Cardiac muscle cell (in vitro differentiated cells and primary cell): ENCODE measurements around the gene KLF12. TPM values are rescaled to one million over a fixed set of nuclear protein-coding genes. Genes with fewer than 3 reads are reported as not detected.

Experiments used
- DNase-seq, 2 donors: peaks; one replicate each; pipeline versions ENCODE4 v3.0.0 to v3.0.0-alpha.2; 2010 to 2017; ENCODE audit warnings: low read depth in 1 of 2, low spot score in 1 of 2
- H3K27ac ChIP-seq: fragments of 200-600 bp; sonication (generic); 2 replicates; pipeline ENCODE4 v1.5.1; 2016
- H3K27me3 ChIP-seq: fragments of 200-600 bp; sonication (generic); 2 replicates; pipeline ENCODE4 v1.6.0; 2016; ENCODE audit warnings: control low read depth
- H3K36me3 ChIP-seq: fragments of 200-600 bp; sonication (generic); 2 replicates; pipeline ENCODE4 v1.5.1; 2016; ENCODE audit warnings: control low read depth
- H3K4me1 ChIP-seq: fragments of 200-600 bp; sonication (generic); 2 replicates; pipeline ENCODE4 v1.8.1; 2017; ENCODE audit warnings: low read depth, mild to moderate bottlenecking, mixed run types
- H3K4me3 ChIP-seq: fragments of 200-600 bp; sonication (generic); 2 replicates; pipeline ENCODE4 v1.5.1; 2016; ENCODE audit warnings: mild to moderate bottlenecking
- H3K9me3 ChIP-seq: fragments of 200-600 bp; sonication (generic); 2 replicates; pipeline ENCODE4 v1.5.1; 2017; ENCODE audit warnings: low read depth, mild to moderate bottlenecking, control low read depth
- polyA plus RNA-seq: library from polyadenylated mRNA; unstranded; fragments of >200 nt; fragmentation: Nextera tagmentation; extraction: Ambion mirVana; gene quantifications from 2 replicates; pipeline ENCODE4 v1.2.1, GENCODE V29; 2016
- total RNA-seq: library from RNA; depleted of rRNA; stranded (reverse); fragments of >200 nt; gene quantifications from 2 replicates; pipeline ENCODE4 v1.2.3, GENCODE V29; 2016
- TF ChIP-seq, protein P1 (sequence below): IDR thresholded peaks from 2 replicates; pipeline ENCODE4 v1.5.1; 2012; ENCODE audit warnings: low read depth, mild to moderate bottlenecking, low read length

Gene KLF12
- total and polyA plus RNA-seq, 2 experiments from 2014 or later: 6.4 to 17.8 TPM

DNA sequence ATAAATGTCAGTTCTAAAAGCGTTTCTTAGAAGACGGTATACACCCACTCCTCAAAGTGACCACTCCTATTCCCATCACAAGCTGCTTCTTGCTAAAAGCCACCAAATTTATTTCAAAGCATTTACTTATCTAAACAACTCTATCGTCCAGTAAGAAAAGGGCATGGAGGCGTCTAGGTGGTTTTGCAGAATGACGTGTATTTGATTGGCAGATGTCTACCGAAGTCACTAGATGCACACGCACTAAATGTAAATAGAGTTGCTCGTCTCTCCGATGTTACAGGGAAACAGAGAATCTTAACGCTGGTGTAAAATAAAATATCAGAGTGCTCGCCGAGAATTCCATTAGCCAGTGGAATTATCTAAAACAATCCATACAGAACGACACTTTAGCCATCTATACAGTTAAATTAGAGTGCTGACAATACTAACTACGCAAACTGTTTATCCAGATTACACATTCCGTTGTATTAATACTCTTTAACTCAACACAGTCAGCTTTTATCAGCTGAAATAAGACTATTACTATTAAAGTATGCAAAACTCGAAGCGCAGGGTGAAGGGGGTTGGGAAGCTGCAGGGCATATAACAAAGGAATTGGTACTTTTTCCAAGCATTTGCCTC is 1.9 kb downstream of the KLF12 start:
- no peaks in the 10 kb centered on the region for H3K9me3 ChIP-seq
- H3K4me3 ChIP-seq: peak overlapping the region; percentile 95
- DNase-seq: peak in 1 of 2 donors; percentile 20
- peak overlapping the region; percentile 84 for H3K27ac ChIP-seq
- no peaks in the 10 kb centered on the region for H3K27me3 ChIP-seq
- TF ChIP-seq, protein P1, sequence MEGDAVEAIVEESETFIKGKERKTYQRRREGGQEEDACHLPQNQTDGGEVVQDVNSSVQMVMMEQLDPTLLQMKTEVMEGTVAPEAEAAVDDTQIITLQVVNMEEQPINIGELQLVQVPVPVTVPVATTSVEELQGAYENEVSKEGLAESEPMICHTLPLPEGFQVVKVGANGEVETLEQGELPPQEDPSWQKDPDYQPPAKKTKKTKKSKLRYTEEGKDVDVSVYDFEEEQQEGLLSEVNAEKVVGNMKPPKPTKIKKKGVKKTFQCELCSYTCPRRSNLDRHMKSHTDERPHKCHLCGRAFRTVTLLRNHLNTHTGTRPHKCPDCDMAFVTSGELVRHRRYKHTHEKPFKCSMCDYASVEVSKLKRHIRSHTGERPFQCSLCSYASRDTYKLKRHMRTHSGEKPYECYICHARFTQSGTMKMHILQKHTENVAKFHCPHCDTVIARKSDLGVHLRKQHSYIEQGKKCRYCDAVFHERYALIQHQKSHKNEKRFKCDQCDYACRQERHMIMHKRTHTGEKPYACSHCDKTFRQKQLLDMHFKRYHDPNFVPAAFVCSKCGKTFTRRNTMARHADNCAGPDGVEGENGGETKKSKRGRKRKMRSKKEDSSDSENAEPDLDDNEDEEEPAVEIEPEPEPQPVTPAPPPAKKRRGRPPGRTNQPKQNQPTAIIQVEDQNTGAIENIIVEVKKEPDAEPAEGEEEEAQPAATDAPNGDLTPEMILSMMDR: no peak
- no peaks in the 10 kb centered on the region for H3K36me3 ChIP-seq
- H3K4me1 ChIP-seq: peaks cover 38% of the 10 kb centered on the region

DNA sequence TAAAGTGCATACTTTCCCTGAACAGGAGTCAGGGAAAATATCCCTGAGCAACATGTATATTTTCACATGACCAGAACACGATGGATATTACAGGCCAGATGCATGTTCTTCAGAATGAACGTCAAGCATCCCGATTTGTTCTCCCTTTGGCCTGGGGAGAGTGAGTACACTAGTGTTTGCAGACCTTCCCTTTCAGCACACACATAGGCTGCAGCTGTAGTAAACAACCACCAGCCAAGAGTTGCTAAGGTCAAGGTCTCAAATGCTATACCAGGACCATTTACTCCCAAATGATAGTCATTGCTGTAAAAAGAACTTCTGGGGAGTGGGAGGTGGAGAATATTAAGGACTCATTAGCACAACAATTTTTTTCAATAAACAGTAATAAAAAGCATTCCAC is 3.0 kb downstream of the KLF12 start:
- TF ChIP-seq, protein P1: no peak
- Histone ChIP-seq H3K4me3 (no peak overlapping the region), H3K27me3 (no peaks in the 10 kb centered on the region), H3K9me3 (no peaks in the 10 kb centered on the region), H3K27ac (peak overlapping the region; percentile 61), H3K4me1 (peaks cover 33% of the 10 kb centered on the region), H3K36me3 (no peaks in the 10 kb centered on the region)
- no peak for DNase-seq

DNA sequence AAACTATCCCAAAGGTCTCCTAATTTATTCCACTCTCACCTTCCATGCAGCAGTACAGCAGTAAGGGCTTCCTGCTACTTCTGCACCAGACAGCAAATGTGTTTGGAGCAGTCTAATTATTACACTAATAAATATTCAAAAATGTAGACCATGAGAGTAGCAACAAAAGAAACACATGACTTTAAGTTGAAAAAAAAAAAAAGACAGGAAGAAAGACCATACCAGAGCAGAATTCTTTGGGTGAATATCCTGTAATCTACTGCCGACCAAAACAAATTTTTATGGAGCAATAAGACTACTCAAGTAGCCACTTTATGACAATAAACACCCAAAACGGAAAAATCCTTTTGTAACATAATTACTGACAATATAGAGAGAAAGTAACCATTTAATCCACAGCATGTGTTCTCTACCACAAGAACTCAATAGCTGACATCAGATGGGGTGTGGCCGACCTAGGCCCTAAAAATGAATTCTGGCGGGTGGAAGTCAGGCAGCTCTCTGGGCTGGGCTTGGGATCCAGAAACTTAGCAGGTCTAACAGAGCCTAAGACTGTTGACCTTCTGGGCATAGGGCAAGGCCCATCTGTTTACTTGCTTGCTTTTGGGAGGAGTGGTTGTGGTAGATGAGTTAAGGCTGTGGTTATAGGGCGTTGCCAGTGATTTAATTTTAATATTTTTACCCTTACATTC is 4.6 kb downstream of the KLF12 start:
- TF ChIP-seq, protein P1: no peak
- Histone ChIP-seq H3K4me1 (peaks cover 33% of the 10 kb centered on the region), H3K36me3 (no peaks in the 10 kb centered on the region), H3K9me3 (no peaks in the 10 kb centered on the region), H3K27me3 (no peaks in the 10 kb centered on the region), H3K27ac (peak overlapping the region; percentile 40), H3K4me3 (no peak overlapping the region)
- no peak for DNase-seq

DNA sequence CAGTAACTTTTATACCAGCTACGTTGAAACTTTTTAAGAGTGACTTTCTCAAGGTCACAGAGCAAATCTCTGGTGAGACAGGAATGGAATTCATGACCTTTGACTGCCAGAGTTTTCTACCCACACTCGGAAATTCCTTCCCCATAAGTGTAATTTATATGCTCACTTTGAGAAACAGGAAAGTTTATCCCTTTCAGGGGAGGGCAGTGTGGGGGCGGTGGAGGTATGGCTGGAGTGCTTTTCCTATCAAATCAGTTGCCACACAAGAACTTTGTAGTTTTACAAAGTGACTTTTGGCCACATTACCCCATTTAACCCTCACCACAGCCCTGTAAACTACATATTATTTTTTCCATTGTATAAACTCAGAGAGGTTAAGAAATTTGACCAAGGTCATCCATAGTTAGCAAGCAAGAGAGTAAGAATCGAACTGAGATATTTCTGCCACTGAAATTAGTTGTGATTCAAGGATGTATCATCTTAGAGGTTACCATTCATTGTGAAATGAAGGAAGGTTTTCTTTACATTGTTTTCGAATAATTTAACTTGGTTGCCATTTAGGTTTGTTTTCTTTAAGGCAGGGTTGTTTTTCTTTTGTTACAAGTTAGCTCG is 5.9 kb downstream of the KLF12 start:
- DNase-seq: peak; percentile 36 to 55
- H3K27me3 ChIP-seq: no peaks in the 10 kb centered on the region
- TF ChIP-seq, protein P1: no peak
- H3K4me3 ChIP-seq: no peak overlapping the region
- peak overlapping the region; percentile 54 for H3K27ac ChIP-seq
- no peaks in the 10 kb centered on the region for H3K36me3 ChIP-seq
- no peaks in the 10 kb centered on the region for H3K9me3 ChIP-seq
- H3K4me1 ChIP-seq: peaks cover 33% of the 10 kb centered on the region

DNA sequence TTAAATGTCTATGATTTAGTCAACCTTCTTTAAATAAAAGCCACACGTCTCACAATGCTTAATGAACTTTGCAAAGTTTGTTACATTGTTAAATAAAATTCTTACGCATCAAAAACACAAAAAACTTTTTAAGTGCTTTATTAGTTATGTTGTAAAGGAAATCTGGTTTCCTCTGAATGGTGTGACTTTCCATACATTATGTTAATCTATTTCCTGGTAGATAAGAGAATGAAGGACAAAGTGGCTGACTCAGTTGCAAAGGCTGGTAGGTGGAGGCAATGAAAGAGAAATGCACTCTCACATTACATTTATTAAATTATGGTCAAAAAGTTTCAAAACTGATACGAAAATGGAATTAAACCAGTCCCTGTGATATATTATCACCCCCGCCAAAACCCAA is 15.9 kb downstream of the KLF12 start:
- TF ChIP-seq, protein P1: no peak
- Histone ChIP-seq H3K9me3 (no peaks in the 10 kb centered on the region), H3K27ac (no peak overlapping the region), H3K4me1 (no peaks in the 10 kb centered on the region), H3K4me3 (no peak overlapping the region), H3K36me3 (no peaks in the 10 kb centered on the region), H3K27me3 (no peaks in the 10 kb centered on the region)
- DNase-seq: no peak
